Neural progenitor cell (in vitro differentiated cells): ENCODE measurements around the gene BCAS2. TPM values are rescaled to one million over a fixed set of nuclear protein-coding genes. Genes with fewer than 3 reads are reported as not detected.

Experiments
- DNase-seq: peaks from one replicate; pipeline ENCODE4 v3.0.0-alpha.2; 2016; ENCODE audit warnings: low spot score
- H2AFZ ChIP-seq: fragments of 200-600 bp; sonication (generic); replicated peaks from 2 replicates; pipeline ENCODE4 v1.6.1; 2016; ENCODE audit warnings: antibody characterized with exemption
- H3F3A ChIP-seq: fragments of 200-600 bp; sonication (generic); 2 replicates; pipeline ENCODE4 v1.6.1; 2016; ENCODE audit warnings: antibody characterized with exemption, low read depth
- H3K27ac ChIP-seq: fragments of 200-600 bp; sonication (generic); 2 replicates; pipeline ENCODE4 v1.5.1; 2016; ENCODE audit warnings: mild to moderate bottlenecking
- H3K27me3 ChIP-seq: fragments of 200-600 bp; sonication (generic); 2 replicates; pipeline ENCODE4 v1.6.1; 2016; ENCODE audit warnings: mild to moderate bottlenecking, moderate library complexity
- H3K36me3 ChIP-seq: fragments of 200-600 bp; sonication (generic); 2 replicates; pipeline ENCODE4 v1.5.1; 2016
- H3K4me1 ChIP-seq: fragments of 200-600 bp; sonication (generic); 2 replicates; pipeline ENCODE4 v1.6.1; 2016; ENCODE audit warnings: mixed run types
- H3K4me2 ChIP-seq: fragments of 200-600 bp; sonication (generic); 2 replicates; pipeline ENCODE4 v1.6.1; 2016
- H3K4me3 ChIP-seq: fragments of 200-600 bp; sonication (generic); 2 replicates; pipeline ENCODE4 v1.5.1; 2016
- H3K79me2 ChIP-seq: fragments of 200-600 bp; sonication (generic); 2 replicates; pipeline ENCODE4 v1.6.1; 2016; ENCODE audit warnings: low read depth
- H3K9ac ChIP-seq: fragments of 200-600 bp; sonication (generic); 2 replicates; pipeline ENCODE4 v1.6.1; 2016
- H3K9me3 ChIP-seq: fragments of 200-600 bp; sonication (generic); 2 replicates; pipeline ENCODE4 v1.5.1; 2016; ENCODE audit warnings: low read depth
- H4K20me1 ChIP-seq: fragments of 200-600 bp; sonication (generic); 2 replicates; pipeline ENCODE4 v1.6.1; 2016; ENCODE audit warnings: low read depth
- H3K27ac Mint-ChIP-seq: 3 replicates; pipeline ENCODE4 v1.8.0; 2021; ENCODE audit warnings: mixed read lengths
- H3K27me3 Mint-ChIP-seq: 2 replicates; pipeline ENCODE4 v1.8.0; 2022; ENCODE audit warnings: low read depth, mild to moderate bottlenecking, inconsistent platforms, moderate library complexity, mixed read lengths; ENCODE audit not compliant: insufficient read depth
- H3K36me3 Mint-ChIP-seq: 3 replicates; pipeline ENCODE4 v1.8.0; 2021; ENCODE audit warnings: mixed read lengths
- H3K4me1 Mint-ChIP-seq: 3 replicates; pipeline ENCODE4 v1.8.0; 2021; ENCODE audit warnings: mixed read lengths
- H3K4me3 Mint-ChIP-seq: 3 replicates; pipeline ENCODE4 v1.8.0; 2021; ENCODE audit warnings: mild to moderate bottlenecking, moderate library complexity, mixed read lengths
- H3K9me3 Mint-ChIP-seq: 3 replicates; pipeline ENCODE4 v1.8.0; 2020; ENCODE audit warnings: mixed read lengths
- EZH2 ChIP-seq: fragments of 200-600 bp; sonication (generic); IDR thresholded peaks from 2 replicates; pipeline ENCODE4 v1.6.1; 2017; ENCODE audit warnings: antibody characterized with exemption, mild to moderate bottlenecking, moderate library complexity
- EZH2phosphoT487 ChIP-seq: fragments of 200-600 bp; sonication (generic); IDR thresholded peaks from 2 replicates; pipeline ENCODE4 v1.6.1; 2017; ENCODE audit warnings: antibody characterized with exemption
- total RNA-seq: library from RNA; depleted of rRNA; stranded (reverse); fragments of >200 nt; gene quantifications from 2 replicates; pipeline ENCODE4 v1.2.3, GENCODE V29; 2015; ENCODE audit warnings: low replicate concordance
- TF ChIP-seq, protein P1 (sequence below): fragments of 200-600 bp; sonication (generic); IDR thresholded peaks from 2 replicates; pipeline ENCODE4 v1.5.1; 2017; ENCODE audit warnings: antibody characterized with exemption, mild to moderate bottlenecking

Gene BCAS2
- total RNA-seq, 1 donor from 2014 or later = 92.1 TPM

DNA sequence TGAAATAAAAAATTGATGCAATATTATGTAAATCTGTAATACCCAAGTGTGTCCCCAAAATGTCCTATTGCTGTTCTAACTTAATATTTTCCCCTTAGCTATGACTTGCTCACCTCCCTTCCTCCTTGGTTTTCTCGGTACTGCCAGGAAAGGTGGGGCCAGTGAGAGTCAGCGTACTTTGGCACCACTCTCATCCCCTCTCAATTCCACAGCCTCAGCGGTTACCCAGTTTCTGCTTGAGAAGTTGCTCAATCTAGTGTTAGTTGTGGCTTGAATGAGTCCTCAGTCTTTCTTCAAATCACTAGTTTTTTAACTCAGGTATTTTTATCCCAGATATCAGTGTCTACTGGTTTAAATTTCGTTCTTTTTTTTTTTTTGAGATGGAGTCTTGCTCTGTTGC lies 32.3 kb downstream of the BCAS2 start:
- DNase-seq = no peak
- Mint-ChIP-seq H3K4me1 (peaks cover 2% of the 10 kb centered on the region), H3K27ac (no peak overlapping the region), H3K27me3 (peaks cover 3% of the 10 kb centered on the region), H3K9me3 (no peaks in the 10 kb centered on the region), H3K4me3 (no peak overlapping the region), H3K36me3 (no peaks in the 10 kb centered on the region)
- Histone ChIP-seq H3K9ac (no peak overlapping the region), H4K20me1 (no peaks in the 10 kb centered on the region), H3K36me3 (no peaks in the 10 kb centered on the region), H3K79me2 (no peaks in the 10 kb centered on the region), H3K4me1 (no peaks in the 10 kb centered on the region), H2AFZ (no peak overlapping the region), H3F3A (no peaks in the 10 kb centered on the region), H3K4me3 (no peak overlapping the region), H3K9me3 (no peaks in the 10 kb centered on the region), H3K27ac (no peak overlapping the region), H3K27me3 (no peaks in the 10 kb centered on the region), H3K4me2 (no peak overlapping the region)
- TF ChIP-seq, protein P1, sequence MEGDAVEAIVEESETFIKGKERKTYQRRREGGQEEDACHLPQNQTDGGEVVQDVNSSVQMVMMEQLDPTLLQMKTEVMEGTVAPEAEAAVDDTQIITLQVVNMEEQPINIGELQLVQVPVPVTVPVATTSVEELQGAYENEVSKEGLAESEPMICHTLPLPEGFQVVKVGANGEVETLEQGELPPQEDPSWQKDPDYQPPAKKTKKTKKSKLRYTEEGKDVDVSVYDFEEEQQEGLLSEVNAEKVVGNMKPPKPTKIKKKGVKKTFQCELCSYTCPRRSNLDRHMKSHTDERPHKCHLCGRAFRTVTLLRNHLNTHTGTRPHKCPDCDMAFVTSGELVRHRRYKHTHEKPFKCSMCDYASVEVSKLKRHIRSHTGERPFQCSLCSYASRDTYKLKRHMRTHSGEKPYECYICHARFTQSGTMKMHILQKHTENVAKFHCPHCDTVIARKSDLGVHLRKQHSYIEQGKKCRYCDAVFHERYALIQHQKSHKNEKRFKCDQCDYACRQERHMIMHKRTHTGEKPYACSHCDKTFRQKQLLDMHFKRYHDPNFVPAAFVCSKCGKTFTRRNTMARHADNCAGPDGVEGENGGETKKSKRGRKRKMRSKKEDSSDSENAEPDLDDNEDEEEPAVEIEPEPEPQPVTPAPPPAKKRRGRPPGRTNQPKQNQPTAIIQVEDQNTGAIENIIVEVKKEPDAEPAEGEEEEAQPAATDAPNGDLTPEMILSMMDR = no peak
- TF ChIP-seq EZH2phosphoT487 = no peak
- TF ChIP-seq EZH2 = no peak

GRCh38 chr1:114547076-114547475 lies 34.3 kb downstream of the BCAS2 start:
- Histone ChIP-seq H2AFZ (no peak overlapping the region), H3K79me2 (no peaks in the 10 kb centered on the region), H4K20me1 (no peaks in the 10 kb centered on the region), H3K9me3 (no peaks in the 10 kb centered on the region), H3K27ac (no peak overlapping the region), H3K4me3 (no peak overlapping the region), H3K36me3 (no peaks in the 10 kb centered on the region), H3F3A (no peaks in the 10 kb centered on the region), H3K27me3 (no peaks in the 10 kb centered on the region), H3K4me2 (no peak overlapping the region), H3K4me1 (no peaks in the 10 kb centered on the region), H3K9ac (no peak overlapping the region)
- no peaks in the 10 kb centered on the region for H3K36me3 Mint-ChIP-seq
- peaks cover 3% of the 10 kb centered on the region for H3K27me3 Mint-ChIP-seq
- TF ChIP-seq EZH2 = no peak
- no peak for TF ChIP-seq EZH2phosphoT487
- TF ChIP-seq, protein P1 = no peak
- peaks cover 2% of the 10 kb centered on the region for H3K4me1 Mint-ChIP-seq
- H3K4me3 Mint-ChIP-seq = no peak overlapping the region
- no peak overlapping the region for H3K27ac Mint-ChIP-seq
- no peaks in the 10 kb centered on the region for H3K9me3 Mint-ChIP-seq
- DNase-seq = no peak

DNA sequence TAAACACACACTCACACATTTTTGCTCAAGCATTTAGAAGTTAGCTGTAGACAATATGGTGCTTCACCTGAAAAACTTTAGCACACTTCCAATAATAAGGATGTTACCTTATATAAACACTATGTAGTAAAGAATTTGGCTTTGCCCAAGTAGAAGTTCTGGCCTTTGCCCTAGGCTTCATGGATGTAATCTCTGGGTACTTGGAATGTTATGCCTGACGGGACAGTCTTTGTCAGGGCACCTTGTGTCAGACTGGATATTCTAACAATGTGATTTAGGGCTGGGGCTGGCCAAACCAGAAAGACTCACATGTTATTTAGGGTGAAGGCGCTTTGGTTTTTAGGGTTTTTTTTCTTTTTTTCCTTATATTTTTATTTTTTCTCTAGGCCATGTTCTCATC lies 35.6 kb downstream of the BCAS2 start:
- no peak overlapping the region for H3K27ac ChIP-seq
- H3K9me3 Mint-ChIP-seq = no peaks in the 10 kb centered on the region
- no peaks in the 10 kb centered on the region for H3K9me3 ChIP-seq
- H3F3A ChIP-seq = no peaks in the 10 kb centered on the region
- H3K27me3 Mint-ChIP-seq = peaks cover 3% of the 10 kb centered on the region
- H3K36me3 Mint-ChIP-seq = no peaks in the 10 kb centered on the region
- H4K20me1 ChIP-seq = no peaks in the 10 kb centered on the region
- no peaks in the 10 kb centered on the region for H3K4me1 Mint-ChIP-seq
- no peak overlapping the region for H3K27ac Mint-ChIP-seq
- no peaks in the 10 kb centered on the region for H3K27me3 ChIP-seq
- no peak overlapping the region for H3K4me3 ChIP-seq
- no peak overlapping the region for H3K4me3 Mint-ChIP-seq
- no peak for DNase-seq
- TF ChIP-seq EZH2 (no peak), EZH2phosphoT487 (no peak)
- TF ChIP-seq, protein P1 = no peak
- H3K4me2 ChIP-seq = no peak overlapping the region
- no peaks in the 10 kb centered on the region for H3K36me3 ChIP-seq
- H2AFZ ChIP-seq = no peak overlapping the region
- H3K79me2 ChIP-seq = no peaks in the 10 kb centered on the region
- no peaks in the 10 kb centered on the region for H3K4me1 ChIP-seq
- no peak overlapping the region for H3K9ac ChIP-seq

DNA sequence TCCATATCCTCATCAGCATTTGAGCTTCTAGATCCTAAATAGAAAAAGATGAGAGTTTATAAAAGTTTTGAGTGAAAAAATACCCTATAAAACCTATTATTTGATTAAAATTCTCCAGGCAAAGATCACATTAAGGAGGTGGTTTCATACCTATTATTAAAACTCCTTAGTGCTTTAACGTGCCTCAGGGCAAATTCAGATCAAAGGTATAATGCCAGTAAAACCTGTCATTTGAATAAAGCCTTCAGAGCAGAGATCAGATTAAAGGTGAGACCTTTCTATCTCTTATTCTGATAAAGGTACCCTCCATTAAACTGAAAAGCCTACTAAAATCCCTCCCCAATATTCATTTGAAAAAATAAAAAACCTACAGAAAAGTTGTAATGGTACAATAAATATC lies 36.1 kb downstream of the BCAS2 start:
- Histone ChIP-seq H3K9ac (no peak overlapping the region), H3K4me3 (no peak overlapping the region), H3K27me3 (no peaks in the 10 kb centered on the region), H3F3A (no peaks in the 10 kb centered on the region), H3K79me2 (no peaks in the 10 kb centered on the region), H3K9me3 (no peaks in the 10 kb centered on the region), H3K4me2 (no peak overlapping the region), H3K36me3 (no peaks in the 10 kb centered on the region), H3K27ac (no peak overlapping the region), H3K4me1 (no peaks in the 10 kb centered on the region), H2AFZ (no peak overlapping the region), H4K20me1 (no peaks in the 10 kb centered on the region)
- DNase-seq = no peak
- H3K4me3 Mint-ChIP-seq = no peak overlapping the region
- no peaks in the 10 kb centered on the region for H3K36me3 Mint-ChIP-seq
- H3K27me3 Mint-ChIP-seq = peaks cover 3% of the 10 kb centered on the region
- TF ChIP-seq, protein P1 = no peak
- TF ChIP-seq EZH2phosphoT487 = no peak
- TF ChIP-seq EZH2 = no peak
- no peaks in the 10 kb centered on the region for H3K4me1 Mint-ChIP-seq
- H3K9me3 Mint-ChIP-seq = no peaks in the 10 kb centered on the region
- no peak overlapping the region for H3K27ac Mint-ChIP-seq
